HepG2 (cell line): ENCODE results near the gene RAET1L. TPM values are rescaled to one million over a fixed set of nuclear protein-coding genes. Genes with fewer than 3 reads are reported as not detected.

Source experiments
- ATAC-seq: fragments of 200-7000 bp; cut with Tn5 transposase; 3 replicates; pipeline ENCODE4 v1.9.1; 2020; ENCODE audit warnings: mild to moderate bottlenecking, moderate library complexity
- BruUV-seq: library from RNA; stranded (reverse); fragments of 400-500 nt; replicated peaks from 2 replicates; lab custom pipeline; 2021; lab: Mats Ljungman, UMichigan
- CTCF ChIA-PET: fragments of 300-600 bp; formaldehyde crosslinking; extraction: SDS; loops from one replicate; lab custom pipeline; 2021; ENCODE audit warnings: low total read pairs, inconsistent platforms, low intra/inter-chr PET ratio; lab: Yijun Ruan, JAX
- POLR2A ChIA-PET: fragments of 350-600 bp; sonication (Branson Sonifier 250); formaldehyde crosslinking; loops from one replicate; lab custom pipeline; 2020; ENCODE audit warnings: antibody characterized with exemption, inconsistent platforms; lab: Yijun Ruan, JAX
- DNase-seq: peaks from one replicate; pipeline ENCODE4 v3.0.0-alpha.2; 2015; ENCODE audit warnings: low spot score
- FAIRE-seq: peaks from 3 replicates; lab custom pipeline; 2011; peaks lifted over from hg19 to GRCh38; lab: Jason Lieb, UNC
- H2AFZ ChIP-seq: one replicate; pipeline ENCODE4 v1.6.1; 2011; ENCODE audit warnings: low read length, inconsistent platforms
- H3K27ac ChIP-seq: fragments of 300-600 bp; 3 replicates; pipeline ENCODE4 v1.8.0; 2011; ENCODE audit warnings: mixed run types, mild to moderate bottlenecking, mixed read lengths, low read length, inconsistent platforms; ENCODE audit not compliant: insufficient read depth; ENCODE audit errors: extremely low read length
- H3K27me3 ChIP-seq, 2 experiments: fragments of 200-600 bp in 1 of 2; 2 replicates in 1 of 2; 3 replicates in 1 of 2; pipeline versions ENCODE4 v1.6.0 to v1.8.0; 2011; ENCODE audit warnings: low read length in 2 of 2, mild to moderate bottlenecking in 2 of 2, moderate library complexity in 2 of 2, inconsistent platforms in 1 of 2; ENCODE audit not compliant: insufficient read depth in 2 of 2, control insufficient read depth in 1 of 2
- H3K36me3 ChIP-seq, 2 experiments: fragments of 200-600 bp in 1 of 2; replicated peaks in 1 of 2; 2 replicates in 1 of 2; 3 replicates in 1 of 2; pipeline versions ENCODE4 v1.5.1 to v1.8.0; 2011; ENCODE audit warnings: low read length in 2 of 2, inconsistent platforms in 1 of 2; ENCODE audit not compliant: insufficient read depth in 2 of 2, control insufficient read depth in 1 of 2
- H3K4me1 ChIP-seq: 2 replicates; pipeline ENCODE4 v1.5.1; 2012; ENCODE audit warnings: low read length, inconsistent platforms; ENCODE audit not compliant: insufficient read depth
- H3K4me2 ChIP-seq: 2 replicates; pipeline ENCODE4 v1.6.0; 2011; ENCODE audit warnings: low read depth, low read length, inconsistent platforms
- H3K4me3 ChIP-seq, 3 experiments: fragments of 200-600 bp in 1 of 3; sonication (generic), shearing (Covaris generic) in 1 of 3; replicated peaks in 1 of 3; 2 replicates each; pipeline ENCODE4 v1.5.1; 2011 to 2016; ENCODE audit warnings: low read length in 3 of 3, inconsistent platforms in 2 of 3, low read depth in 2 of 3, mild to moderate bottlenecking in 2 of 3, control low read depth in 1 of 3, mixed read lengths in 1 of 3; ENCODE audit not compliant: insufficient read depth in 1 of 3
- H3K79me2 ChIP-seq: one replicate; pipeline ENCODE4 v1.6.1; 2011; ENCODE audit warnings: low read length, inconsistent platforms; ENCODE audit not compliant: insufficient read depth
- H3K9ac ChIP-seq: 2 replicates; pipeline ENCODE4 v1.6.0; 2011; ENCODE audit warnings: mild to moderate bottlenecking, low read depth, low read length, inconsistent platforms; ENCODE audit not compliant: insufficient read depth
- H3K9me3 ChIP-seq: 2 replicates; pipeline ENCODE4 v1.5.1; 2012; ENCODE audit warnings: mild to moderate bottlenecking, low read length
- H4K20me1 ChIP-seq: 2 replicates; pipeline ENCODE4 v1.6.0; 2011; ENCODE audit warnings: inconsistent platforms, mild to moderate bottlenecking, low read length, moderate library complexity; ENCODE audit not compliant: insufficient read depth
- AFF4 ChIP-seq: sonication (generic); formaldehyde crosslinking; IDR thresholded peaks from 2 replicates; pipeline ENCODE4 v1.4.0; 2020; ENCODE audit warnings: missing genetic modification reagents
- DPF2 ChIP-seq: sonication (generic); formaldehyde crosslinking; IDR thresholded peaks from 2 replicates; pipeline ENCODE4 v1.4.0; 2020; ENCODE audit warnings: mild to moderate bottlenecking, low read depth, missing genetic modification reagents, borderline replicate concordance
- LRRFIP1 ChIP-seq: sonication (generic); formaldehyde crosslinking; conservative IDR thresholded peaks from 2 replicates; pipeline ENCODE4 v1.4.0; 2020; ENCODE audit warnings: missing genetic modification reagents
- MZF1 ChIP-seq: sonication (generic); formaldehyde crosslinking; IDR thresholded peaks from 2 replicates; pipeline ENCODE4 v1.8.1; 2023; ENCODE audit warnings: mild to moderate bottlenecking, missing genetic modification reagents, borderline replicate concordance
- POLR2AphosphoS2 ChIP-seq: IDR thresholded peaks from 2 replicates; pipeline ENCODE4 v1.6.1; 2011; ENCODE audit warnings: low read depth, low read length, improper control_type of control experiment
- SRSF9 ChIP-seq: fragments of 200-400 bp; formaldehyde crosslinking; IDR thresholded peaks from 2 replicates; pipeline ENCODE4 v1.6.1; 2018; ENCODE audit warnings: borderline replicate concordance, mild to moderate bottlenecking, low read depth, low read length; ENCODE audit not compliant: insufficient read depth, poor library complexity, severe bottlenecking
- ZNF264 ChIP-seq: sonication (generic); formaldehyde crosslinking; IDR thresholded peaks from 2 replicates; pipeline ENCODE4 v1.4.0; 2020; ENCODE audit warnings: missing genetic modification reagents
- WGBS: methylation state at CpG from one replicate; pipeline ENCODE4 v1.1.6; 2017; ENCODE audit warnings: low lambda C conversion rate; 5-methylcytosine and 5-hydroxymethylcytosine counted together
- in situ Hi-C: cut with HindIII; loops from 2 replicates; pipeline ENCODE4 v1.10.0; 2017; ENCODE audit warnings: low pct_unique_long_range_greater_than_20kb; ENCODE audit not compliant: extremely low pct_ligation_motif_present
- intact Hi-C: fragments of 100-400 bp; cut with micrococcal nuclease; formaldehyde crosslinking; loops from one replicate; pipeline ENCODE4 v1.10.0; 2022; ENCODE audit not compliant: unreplicated experiment
- polyA plus RNA-seq, 8 experiments: library from polyadenylated mRNA; depleted of rRNA in 3 of 8; stranded (reverse) in 7 of 8; unstranded in 1 of 8; fragments of >200 nt; fragmentation: Illumina TruSeq in 4 of 8; extraction: Trizol in 4 of 8; gene quantifications; 2 replicates each; pipeline versions ENCODE4 v1.2.1 to v1.2.3, GENCODE V29; 2011 to 2016; ENCODE audit warnings: low read depth in 4 of 8, missing spikeins in 1 of 8, mixed read lengths in 1 of 8; ENCODE audit not compliant: insufficient read depth in 1 of 8
- total RNA-seq, 5 experiments: library from RNA; depleted of rRNA; stranded (reverse); fragments of >200 nt; fragmentation: Illumina TruSeq; extraction: Trizol; gene quantifications; 2 replicates each; pipeline ENCODE4 v1.2.3, GENCODE V29; 2016; ENCODE audit warnings: low read depth in 1 of 5

The RAET1L gene
- total and polyA plus RNA-seq, 2 of the 13 experiments (the other 11 are each of a cell fraction or from before 2014, with no cell fraction given) = not detected

GRCh38 chr6:150056916-150057315 lies 31.6 kb upstream of the RAET1L start (continued):
- no peak for TF ChIP-seq LRRFIP1 (CRISPR knock-in tag)
- no peak for TF ChIP-seq POLR2AphosphoS2
- no peak for TF ChIP-seq SRSF9
- TF ChIP-seq ZNF264 (CRISPR knock-in tag) = no peak

- ChIA-PET POLR2A (no interaction called here), CTCF (no interaction called here)
- intact Hi-C loops = no loop called here
- 20% methylated on average over 12 of the region's 12 CpGs for WGBS
- Histone ChIP-seq H3K4me3 (no peak overlapping the region), H3K27ac (no peak overlapping the region), H3K79me2 (no peaks in the 10 kb centered on the region), H3K9ac (no peak overlapping the region), H2AFZ (no peak overlapping the region), H3K9me3 (no peaks in the 10 kb centered on the region), H4K20me1 (no peaks in the 10 kb centered on the region), H3K4me1 (no peaks in the 10 kb centered on the region), H3K27me3 (peaks cover 7 to 73% of the 10 kb centered on the region in 2 experiments), H3K4me2 (no peak overlapping the region), H3K36me3 (no peaks in the 10 kb centered on the region)
- FAIRE-seq (no peak), DNase-seq (no peak), ATAC-seq (no peak)
- BruUV-seq = no TSS peak
- in situ Hi-C loops = no loop called here
- TF ChIP-seq AFF4 = no peak
- no peak for TF ChIP-seq MZF1 (CRISPR knock-in tag)
- no peak for TF ChIP-seq DPF2 (CRISPR knock-in tag)
Measured at GRCh38 chr6:150056156-150056555, 30.8 kb upstream of the RAET1L start.
